Mesothelial cell of epicardium (in vitro differentiated cells): ENCODE results near the gene ARL6. TPM values are rescaled to one million over a fixed set of nuclear protein-coding genes. Genes with fewer than 3 reads are reported as not detected.
A peak's percentile ranks its signal among the peaks of the same experiment; 100 is the strongest.

Experiments used
- DNase-seq, 2 experiments: peaks; one replicate each; pipeline ENCODE4 v3.0.0; 2021; ENCODE audit warnings: low spot score in 2 of 2; ENCODE audit not compliant: unreplicated experiment in 2 of 2
- H3K27ac Mint-ChIP-seq: 2 replicates; pipeline ENCODE4 v1.8.0; 2021; ENCODE audit warnings: mixed read lengths
- H3K27me3 Mint-ChIP-seq: 2 replicates; pipeline ENCODE4 v1.8.0; 2021; ENCODE audit warnings: low read depth, mixed read lengths
- H3K36me3 Mint-ChIP-seq: 2 replicates; pipeline ENCODE4 v1.8.0; 2021; ENCODE audit warnings: mixed read lengths
- H3K4me1 Mint-ChIP-seq: 2 replicates; pipeline ENCODE4 v1.8.0; 2021; ENCODE audit warnings: mixed read lengths
- H3K4me3 Mint-ChIP-seq: 2 replicates; pipeline ENCODE4 v1.8.0; 2021; ENCODE audit warnings: mild to moderate bottlenecking, moderate library complexity, mixed read lengths
- H3K9me3 Mint-ChIP-seq: 2 replicates; pipeline ENCODE4 v1.8.0; 2021; ENCODE audit warnings: mixed read lengths
- total RNA-seq: library from RNA; stranded (reverse); gene quantifications from 3 replicates; pipeline ENCODE4 v1.2.1, GENCODE V29; 2021
- TF ChIP-seq, protein P1 (sequence below): fragments of 200-600 bp; sonication (generic); IDR thresholded peaks from one replicate; pipeline ENCODE4 v1.5.0; 2021; ENCODE audit warnings: antibody characterized with exemption; ENCODE audit not compliant: unreplicated experiment

ARL6 gene
- total RNA-seq, 1 donor from 2014 or later, result 8.2 TPM

DNA sequence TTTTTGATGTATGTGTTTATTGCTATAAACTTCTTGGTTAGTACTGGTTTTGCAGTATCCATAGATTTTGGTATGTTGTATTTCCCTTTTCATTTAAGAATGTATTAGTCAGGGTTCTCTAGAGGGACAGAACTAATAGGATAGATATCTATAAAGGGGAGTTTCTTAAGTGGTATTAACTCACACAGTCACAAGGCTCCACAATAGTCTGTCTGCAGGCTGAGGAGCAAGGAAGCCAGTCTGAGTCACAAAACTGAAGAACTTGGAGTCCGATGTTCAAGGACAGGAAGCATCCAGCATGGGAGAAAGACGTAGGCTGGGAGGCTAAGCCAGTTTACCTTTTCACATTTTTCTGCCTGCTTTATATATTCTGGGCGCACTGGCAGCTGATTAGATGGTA, 8.4 kb downstream of the ARL6 start:
- H3K27me3 Mint-ChIP-seq, result no peaks in the 10 kb centered on the region
- no peak for DNase-seq
- no peak overlapping the region for H3K27ac Mint-ChIP-seq
- peaks cover 40% of the 10 kb centered on the region for H3K9me3 Mint-ChIP-seq
- H3K4me1 Mint-ChIP-seq, result no peaks in the 10 kb centered on the region
- TF ChIP-seq, protein P1, sequence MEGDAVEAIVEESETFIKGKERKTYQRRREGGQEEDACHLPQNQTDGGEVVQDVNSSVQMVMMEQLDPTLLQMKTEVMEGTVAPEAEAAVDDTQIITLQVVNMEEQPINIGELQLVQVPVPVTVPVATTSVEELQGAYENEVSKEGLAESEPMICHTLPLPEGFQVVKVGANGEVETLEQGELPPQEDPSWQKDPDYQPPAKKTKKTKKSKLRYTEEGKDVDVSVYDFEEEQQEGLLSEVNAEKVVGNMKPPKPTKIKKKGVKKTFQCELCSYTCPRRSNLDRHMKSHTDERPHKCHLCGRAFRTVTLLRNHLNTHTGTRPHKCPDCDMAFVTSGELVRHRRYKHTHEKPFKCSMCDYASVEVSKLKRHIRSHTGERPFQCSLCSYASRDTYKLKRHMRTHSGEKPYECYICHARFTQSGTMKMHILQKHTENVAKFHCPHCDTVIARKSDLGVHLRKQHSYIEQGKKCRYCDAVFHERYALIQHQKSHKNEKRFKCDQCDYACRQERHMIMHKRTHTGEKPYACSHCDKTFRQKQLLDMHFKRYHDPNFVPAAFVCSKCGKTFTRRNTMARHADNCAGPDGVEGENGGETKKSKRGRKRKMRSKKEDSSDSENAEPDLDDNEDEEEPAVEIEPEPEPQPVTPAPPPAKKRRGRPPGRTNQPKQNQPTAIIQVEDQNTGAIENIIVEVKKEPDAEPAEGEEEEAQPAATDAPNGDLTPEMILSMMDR, result no peak
- H3K4me3 Mint-ChIP-seq, result no peak overlapping the region
- peaks cover 61% of the 10 kb centered on the region for H3K36me3 Mint-ChIP-seq

DNA sequence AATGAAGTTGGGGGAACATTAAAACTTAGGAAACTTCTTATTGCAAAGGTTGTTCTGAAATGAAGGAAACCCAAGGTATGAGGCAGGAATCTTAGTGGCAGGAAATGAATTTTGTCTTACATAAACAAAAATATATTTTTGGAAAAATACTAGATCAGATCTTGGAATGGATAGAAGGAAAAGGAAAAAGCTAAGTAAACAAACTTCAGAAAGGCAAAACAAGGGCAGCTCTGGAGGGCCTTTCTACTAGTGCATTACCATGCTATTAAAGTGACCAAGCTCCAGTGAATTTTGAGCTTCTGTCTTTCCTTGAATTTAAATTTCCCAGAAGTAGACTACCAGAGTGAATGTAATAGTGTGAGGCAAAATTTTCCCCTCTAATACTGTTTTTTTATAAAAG, 13.6 kb downstream of the ARL6 start:
- Mint-ChIP-seq H3K27me3 (no peaks in the 10 kb centered on the region), H3K36me3 (peaks cover 29% of the 10 kb centered on the region), H3K4me3 (no peak overlapping the region), H3K27ac (no peak overlapping the region), H3K4me1 (peaks cover 3% of the 10 kb centered on the region), H3K9me3 (peaks cover 12% of the 10 kb centered on the region)
- no peak for DNase-seq
- TF ChIP-seq, protein P1, result no peak

DNA sequence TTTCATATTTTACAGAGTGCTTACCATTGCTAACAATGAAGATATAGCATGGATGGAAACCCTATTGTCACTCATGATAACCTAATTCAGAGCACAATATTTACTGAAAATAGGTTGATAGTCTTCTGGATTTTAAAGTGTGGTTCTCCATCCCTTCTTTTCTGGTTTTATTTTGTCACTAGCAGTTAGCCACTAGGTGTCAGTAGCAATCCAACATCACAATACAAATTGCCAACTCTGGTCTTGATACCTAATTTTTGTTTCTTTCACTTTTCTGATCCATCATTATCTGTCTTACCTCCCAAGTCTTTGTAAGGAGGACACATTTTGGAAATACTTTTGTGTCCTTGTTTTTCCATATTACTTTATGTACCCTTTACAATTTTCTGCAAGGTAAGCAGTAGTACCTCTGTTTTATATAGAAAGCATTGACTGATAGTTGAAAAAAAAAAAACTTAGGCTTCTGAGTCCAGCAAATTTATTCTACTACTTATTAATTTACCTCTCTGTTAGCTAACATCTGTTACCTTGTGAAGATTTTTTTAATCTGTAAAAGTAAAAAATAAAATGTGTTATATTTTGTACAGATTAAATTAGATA, 29.0 kb downstream of the ARL6 start:
- DNase-seq, result no peak
- H3K9me3 Mint-ChIP-seq, result no peaks in the 10 kb centered on the region

DNA sequence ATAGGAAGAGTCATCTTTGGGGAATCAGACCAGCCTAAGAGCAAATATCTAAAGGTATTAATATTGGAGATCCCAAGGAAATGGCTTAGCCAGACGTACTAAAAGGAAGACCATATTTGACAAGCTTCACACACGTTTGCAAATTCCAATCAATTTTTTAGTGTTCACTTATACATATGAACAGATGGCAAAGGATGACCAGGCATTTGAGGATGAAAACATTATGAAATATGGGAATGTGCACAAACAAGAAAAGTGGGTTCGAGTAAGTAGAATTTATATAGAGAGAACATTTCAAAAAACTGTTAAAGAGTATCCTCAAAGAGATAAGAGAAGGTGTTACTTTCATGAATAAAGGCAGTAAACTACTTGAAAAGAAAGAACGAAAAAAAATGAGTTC, 31.4 kb downstream of the ARL6 start:
- Mint-ChIP-seq H3K27ac (no peak overlapping the region), H3K36me3 (peaks cover 5% of the 10 kb centered on the region), H3K4me1 (no peaks in the 10 kb centered on the region), H3K9me3 (no peaks in the 10 kb centered on the region), H3K27me3 (no peaks in the 10 kb centered on the region), H3K4me3 (no peak overlapping the region)
- no peak for DNase-seq
- TF ChIP-seq, protein P1, result no peak

More for the DNA sequence above, 29.0 kb downstream of the ARL6 start:
- no peaks in the 10 kb centered on the region for H3K27me3 Mint-ChIP-seq
- H3K4me1 Mint-ChIP-seq, result no peaks in the 10 kb centered on the region
- H3K4me3 Mint-ChIP-seq, result no peak overlapping the region
- TF ChIP-seq, protein P1, result peak; percentile 69
- H3K36me3 Mint-ChIP-seq, result peaks cover 4% of the 10 kb centered on the region
- no peak overlapping the region for H3K27ac Mint-ChIP-seq

DNA sequence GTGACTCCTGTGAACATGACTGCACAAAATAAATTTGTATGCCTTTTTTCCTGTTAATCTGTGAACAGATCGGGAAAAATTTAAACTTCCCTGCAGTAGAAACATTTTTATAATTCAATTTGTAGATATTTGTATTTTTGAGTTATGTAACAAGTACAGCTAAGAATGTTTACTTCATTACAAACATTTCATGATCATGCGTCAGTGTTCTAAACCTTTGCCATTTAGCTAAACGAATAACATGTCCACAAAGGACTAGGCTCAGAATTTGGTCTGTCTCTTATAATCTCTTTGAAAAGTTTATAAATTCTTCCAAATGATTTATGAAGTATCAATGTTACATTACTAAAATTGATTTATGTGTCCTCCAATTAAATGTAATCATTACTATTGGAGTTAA, 39.9 kb downstream of the ARL6 start:
- peaks cover 3% of the 10 kb centered on the region for H3K27me3 Mint-ChIP-seq
- TF ChIP-seq, protein P1, result no peak
- no peak overlapping the region for H3K27ac Mint-ChIP-seq
- no peak overlapping the region for H3K4me3 Mint-ChIP-seq
- peaks cover 9% of the 10 kb centered on the region for H3K36me3 Mint-ChIP-seq
- no peaks in the 10 kb centered on the region for H3K9me3 Mint-ChIP-seq
- H3K4me1 Mint-ChIP-seq, result no peaks in the 10 kb centered on the region
- no peak for DNase-seq
